ENCODE data around the gene LAMA3. TPM values are rescaled to one million over a fixed set of nuclear protein-coding genes. Genes with fewer than 3 reads are reported as not detected.

The LAMA3 gene
- total RNA-seq, 2 donors from 2014 or later: 5.0 to 6.4 TPM

GRCh38 chr18:23929362-23929930, 240.2 kb downstream of the LAMA3 start:
- H3K27me3 ChIP-seq: no peaks in the 10 kb centered on the region
- no peak overlapping the region for H3K27ac ChIP-seq
- no peaks in the 10 kb centered on the region for H3K9me3 ChIP-seq
- no peak for DNase-seq (ENCODE audit: low spot score)
- H3K4me1 ChIP-seq: no peaks in the 10 kb centered on the region
- no peaks in the 10 kb centered on the region for H3K36me3 ChIP-seq
- TF ChIP-seq, protein P1, sequence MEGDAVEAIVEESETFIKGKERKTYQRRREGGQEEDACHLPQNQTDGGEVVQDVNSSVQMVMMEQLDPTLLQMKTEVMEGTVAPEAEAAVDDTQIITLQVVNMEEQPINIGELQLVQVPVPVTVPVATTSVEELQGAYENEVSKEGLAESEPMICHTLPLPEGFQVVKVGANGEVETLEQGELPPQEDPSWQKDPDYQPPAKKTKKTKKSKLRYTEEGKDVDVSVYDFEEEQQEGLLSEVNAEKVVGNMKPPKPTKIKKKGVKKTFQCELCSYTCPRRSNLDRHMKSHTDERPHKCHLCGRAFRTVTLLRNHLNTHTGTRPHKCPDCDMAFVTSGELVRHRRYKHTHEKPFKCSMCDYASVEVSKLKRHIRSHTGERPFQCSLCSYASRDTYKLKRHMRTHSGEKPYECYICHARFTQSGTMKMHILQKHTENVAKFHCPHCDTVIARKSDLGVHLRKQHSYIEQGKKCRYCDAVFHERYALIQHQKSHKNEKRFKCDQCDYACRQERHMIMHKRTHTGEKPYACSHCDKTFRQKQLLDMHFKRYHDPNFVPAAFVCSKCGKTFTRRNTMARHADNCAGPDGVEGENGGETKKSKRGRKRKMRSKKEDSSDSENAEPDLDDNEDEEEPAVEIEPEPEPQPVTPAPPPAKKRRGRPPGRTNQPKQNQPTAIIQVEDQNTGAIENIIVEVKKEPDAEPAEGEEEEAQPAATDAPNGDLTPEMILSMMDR (IDR thresholded peaks at IDR 0.05): no peak
- no peak overlapping the region for H3K4me3 ChIP-seq

DNA sequence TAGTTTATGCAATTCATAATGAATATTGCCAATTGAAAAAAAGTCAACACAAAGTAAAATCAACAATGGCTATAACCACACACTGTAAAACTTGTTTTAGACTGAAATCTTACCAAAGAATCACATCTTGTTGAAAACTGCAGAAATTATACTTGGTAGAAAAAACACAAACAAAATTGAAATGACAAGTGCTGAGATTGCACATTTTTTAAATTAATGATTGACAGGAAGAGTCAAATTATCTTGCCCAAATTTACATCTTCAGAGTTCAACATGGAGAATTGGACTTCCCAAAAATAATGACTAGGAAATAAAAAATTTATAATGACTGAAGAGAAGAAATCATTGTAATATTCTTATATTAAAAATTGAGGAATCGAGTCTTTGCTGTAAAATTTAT, 240.7 kb downstream of the LAMA3 start:
- no peak overlapping the region for H3K4me3 ChIP-seq
- H3K27me3 ChIP-seq: no peaks in the 10 kb centered on the region
- H3K9me3 ChIP-seq: no peaks in the 10 kb centered on the region
- H3K27ac ChIP-seq: no peak overlapping the region
- no peaks in the 10 kb centered on the region for H3K36me3 ChIP-seq
- DNase-seq (ENCODE audit: low spot score): no peak
- no peaks in the 10 kb centered on the region for H3K4me1 ChIP-seq
- TF ChIP-seq, protein P1 (IDR thresholded peaks at IDR 0.05): no peak

DNA sequence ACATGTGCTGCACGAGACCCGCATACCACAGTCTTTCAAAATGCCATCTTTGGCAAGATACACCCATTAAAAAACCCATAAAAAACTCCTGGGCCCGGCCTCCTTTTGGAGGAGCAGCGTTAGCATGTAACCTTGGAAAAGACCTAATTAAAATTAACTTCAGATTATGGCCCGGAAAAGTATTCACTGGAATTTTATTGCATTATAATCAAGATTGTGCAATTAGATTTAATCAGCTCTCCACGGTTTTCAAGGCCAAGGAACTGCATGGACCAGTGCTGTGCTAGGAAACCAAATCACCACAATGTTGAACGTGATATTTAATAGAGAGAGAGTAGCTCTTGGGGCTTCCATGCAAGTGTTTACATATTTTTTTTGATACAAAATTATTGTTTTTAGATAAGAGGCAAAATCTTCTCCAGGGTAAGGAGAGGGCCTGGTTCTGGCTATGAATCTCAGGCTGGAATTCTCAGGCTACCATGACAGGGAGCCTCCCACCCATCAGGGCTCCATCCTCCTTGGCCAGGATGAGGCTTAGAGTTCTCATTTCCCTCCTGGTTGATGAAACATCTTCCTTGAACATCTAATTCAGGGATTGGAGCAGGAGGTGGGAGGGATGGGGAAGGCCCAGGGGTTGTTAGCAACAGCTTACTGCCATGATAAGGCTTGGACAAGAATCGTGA, 243.3 kb downstream of the LAMA3 start:
- no peak for DNase-seq (ENCODE audit: low spot score)
- no peak overlapping the region for H3K27ac ChIP-seq
- H3K9me3 ChIP-seq: no peaks in the 10 kb centered on the region
- TF ChIP-seq, protein P1 (IDR thresholded peaks at IDR 0.05): no peak
- H3K27me3 ChIP-seq: no peaks in the 10 kb centered on the region
- no peaks in the 10 kb centered on the region for H3K4me1 ChIP-seq
- H3K36me3 ChIP-seq: no peaks in the 10 kb centered on the region
- no peak overlapping the region for H3K4me3 ChIP-seq

- TF ChIP-seq, protein P1 (IDR thresholded peaks at IDR 0.05): no peak
- Histone ChIP-seq H3K36me3 (no peaks in the 10 kb centered on the region), H3K27me3 (no peaks in the 10 kb centered on the region), H3K4me1 (no peaks in the 10 kb centered on the region), H3K9me3 (no peaks in the 10 kb centered on the region), H3K4me3 (no peak overlapping the region), H3K27ac (no peak overlapping the region)
- no peak for DNase-seq (ENCODE audit: low spot score)
Observed at GRCh38 chr18:23933407-23933806, 244.2 kb downstream of the LAMA3 start.

DNA sequence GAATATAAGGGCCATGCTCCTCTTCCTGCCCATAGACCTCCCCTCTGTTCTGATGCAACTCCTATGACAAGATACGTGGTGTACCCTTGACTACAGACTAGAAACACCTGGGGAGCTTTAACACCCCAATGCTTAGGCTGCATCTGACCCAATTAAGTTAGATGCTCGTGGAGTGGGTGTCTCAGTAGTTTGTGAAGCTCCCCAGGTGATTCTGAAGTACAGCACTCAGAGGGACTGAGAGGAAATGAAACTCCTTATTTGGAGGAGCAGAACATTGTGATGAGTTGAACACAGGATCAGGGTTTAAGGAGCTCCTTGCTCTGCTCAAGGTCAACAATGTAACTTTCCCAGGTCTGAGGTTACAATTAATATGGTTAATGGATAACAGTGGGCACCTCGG, 245.0 kb downstream of the LAMA3 start:
- no peak overlapping the region for H3K27ac ChIP-seq
- no peak for DNase-seq (ENCODE audit: low spot score)
- no peaks in the 10 kb centered on the region for H3K9me3 ChIP-seq
- TF ChIP-seq, protein P1 (IDR thresholded peaks at IDR 0.05): no peak
- H3K4me3 ChIP-seq: no peak overlapping the region
- H3K4me1 ChIP-seq: peaks cover 0 to 5% of the 10 kb centered on the region in 2 donors
- no peaks in the 10 kb centered on the region for H3K36me3 ChIP-seq
- no peaks in the 10 kb centered on the region for H3K27me3 ChIP-seq

Data from right atrium auricular region (tissue), 2 donors.